Pancreas (tissue), 10 donors: ENCODE measurements around the gene CDH12. TPM values are rescaled to one million over a fixed set of nuclear protein-coding genes. Genes with fewer than 3 reads are reported as not detected.

ENCODE experiments used
- ATAC-seq, 4 donors: fragments of 200-7000 bp; cut with Tn5 transposase; one replicate each; pipeline versions ENCODE4 v1.8.0 to v1.9.1; 2020; ENCODE audit warnings: mild to moderate bottlenecking in 4 of 4, moderate library complexity in 4 of 4
- DNase-seq, 6 donors: peaks; one replicate each; pipeline ENCODE4 v3.0.0-alpha.2; 2020
- FAIRE-seq: peaks from 2 replicates; lab custom pipeline; 2012; peaks lifted over from hg19 to GRCh38; lab: Jason Lieb, UNC
- H3K27ac ChIP-seq, 4 donors: fragments of 200-600 bp; sonication (generic); 1 replicate in 3 of 4; 2 replicates in 1 of 4; pipeline versions ENCODE4 v1.5.0 to v1.8.0; 2020
- H3K27me3 ChIP-seq, 4 donors: fragments of 200-600 bp; one replicate each; pipeline ENCODE4 v1.8.0; 2021
- H3K36me3 ChIP-seq, 3 donors: fragments of 200-600 bp; sonication (generic) in 1 of 3; one replicate each; pipeline versions ENCODE4 v1.5.0 to v1.8.0; 2020 to 2021
- H3K4me1 ChIP-seq, 3 donors: fragments of 200-600 bp; one replicate each; pipeline ENCODE4 v1.8.0; 2021
- H3K4me3 ChIP-seq, 4 donors: fragments of 200-600 bp; sonication (generic) in 2 of 4; one replicate each; pipeline versions ENCODE4 v1.5.0 to v1.8.0; 2020 to 2021
- H3K9me3 ChIP-seq, 4 donors: fragments of 200-600 bp; one replicate each; pipeline ENCODE4 v1.8.0; 2021
- CTCF ChIP-seq, 4 donors: fragments of 200-600 bp; sonication (generic) in 3 of 4; IDR thresholded peaks; one replicate each; pipeline versions ENCODE4 v1.5.0 to v1.8.0; 2021; ENCODE audit warnings: antibody characterized with exemption in 4 of 4
- WGBS, 2 donors: extraction: QIAGEN DNeasy Blood & Tissue Kit; methylation state at CpG; one replicate each; pipeline ENCODE4 v1.1.7; 2013; 5-methylcytosine and 5-hydroxymethylcytosine counted together
- intact Hi-C, 3 donors: fragments of 100-400 bp; cut with DNase I; formaldehyde crosslinking; loops; one replicate each; pipeline versions ENCODE4 v1.11.1 to v1.14.2; 2022
- polyA plus RNA-seq, 2 donors: library from polyadenylated mRNA; stranded (reverse); fragments of 200-250 nt; gene quantifications; one replicate each; pipeline ENCODE4 v1.2.3, GENCODE V29; 2013
- total RNA-seq, 6 donors: library from RNA; stranded (reverse); fragmentation: NEBNext Ultra II Directional in 4 of 6; extraction: Animal tissue kit (Norgen Biotek cat#: 25700) in 4 of 6; gene quantifications; one replicate each; pipeline versions ENCODE4 v1.2.1 to v1.2.4, GENCODE V29; 2021 to 2023
- donor health status: healthy with polysubstance abuse.
- donor health status: DM: no; HTN: no; CAD: no; lungs with moderate emphysema.
- donor health status: DM: no; HTN: no; CAD: no.
- donor health status: control.
- donor health status: control.
- donor health status: Bipolar disorder and iron deficiency.
- donor health status: DM: yes; HTN: yes; CAD: no.
- donor health status: DM: no; HTN: no; CAD: no.
- donor health status: DM: no; HTN: no; CAD: no.
- donor health status: DM: yes; HTN: yes; CAD: no.

CDH12 gene
- total and polyA plus RNA-seq, 8 donors: 0.12 to 0.31 (median 0.17) TPM; not detected in 4

- no peak for TF ChIP-seq CTCF (IDR thresholded peaks at IDR 0.05)
- FAIRE-seq: no peak
- intact Hi-C loops: no loop called here
- no peaks in the 10 kb centered on the region for H3K36me3 ChIP-seq
- H3K27ac ChIP-seq: no peak overlapping the region
- no peak overlapping the region for H3K4me3 ChIP-seq
- no peak for DNase-seq
- ATAC-seq: no peak
- no peaks in the 10 kb centered on the region for H3K27me3 ChIP-seq
- no peaks in the 10 kb centered on the region for H3K9me3 ChIP-seq
- WGBS, 2 donors: 50 to 68% methylated on average over 4 of the region's 4 CpGs
- no peaks in the 10 kb centered on the region for H3K4me1 ChIP-seq
Measured at GRCh38 chr5:22837803-22838202, 15.3 kb downstream of the CDH12 start.

GRCh38 chr5:22835686-22836085 is 17.5 kb downstream of the CDH12 start:
- intact Hi-C loops: no loop called here
- ATAC-seq (no peak), FAIRE-seq (no peak), DNase-seq (no peak)
- H3K9me3 ChIP-seq: no peaks in the 10 kb centered on the region
- TF ChIP-seq CTCF (IDR thresholded peaks at IDR 0.05): no peak
- no peak overlapping the region for H3K4me3 ChIP-seq
- no peak overlapping the region for H3K27ac ChIP-seq
- no peaks in the 10 kb centered on the region for H3K36me3 ChIP-seq
- 42 to 51% methylated on average over 1 of the region's 1 CpG for WGBS, 2 donors
- H3K4me1 ChIP-seq: no peaks in the 10 kb centered on the region
- no peaks in the 10 kb centered on the region for H3K27me3 ChIP-seq

GRCh38 chr5:22793463-22793862 is 59.7 kb downstream of the CDH12 start:
- Histone ChIP-seq H3K36me3 (no peaks in the 10 kb centered on the region), H3K27ac (no peak overlapping the region), H3K9me3 (no peaks in the 10 kb centered on the region), H3K4me3 (no peak overlapping the region), H3K27me3 (no peaks in the 10 kb centered on the region), H3K4me1 (no peaks in the 10 kb centered on the region)
- 60 to 66% methylated on average over 2 of the region's 2 CpGs for WGBS, 2 donors
- ATAC-seq (no peak), FAIRE-seq (no peak), DNase-seq (no peak)
- no peak for TF ChIP-seq CTCF (IDR thresholded peaks at IDR 0.05)
- intact Hi-C loops: no loop called here

- no peak for DNase-seq
- no peak for FAIRE-seq
- Histone ChIP-seq H3K4me3 (no peak overlapping the region), H3K36me3 (no peaks in the 10 kb centered on the region), H3K27ac (no peak overlapping the region), H3K9me3 (no peaks in the 10 kb centered on the region), H3K4me1 (no peaks in the 10 kb centered on the region), H3K27me3 (no peaks in the 10 kb centered on the region)
- no peak for ATAC-seq
- intact Hi-C loops: no loop called here
- 52 to 78% methylated on average over 1 of the region's 1 CpG for WGBS, 2 donors
- TF ChIP-seq CTCF (IDR thresholded peaks at IDR 0.05): no peak
Measured at GRCh38 chr5:22787807-22788206, 65.3 kb downstream of the CDH12 start.

- no peak overlapping the region for H3K4me3 ChIP-seq
- no peaks in the 10 kb centered on the region for H3K4me1 ChIP-seq
- no peak for FAIRE-seq
- no peak for TF ChIP-seq CTCF (IDR thresholded peaks at IDR 0.05)
- H3K9me3 ChIP-seq: no peaks in the 10 kb centered on the region
- no peak for DNase-seq
- WGBS, 2 donors: 59 to 74% methylated on average over 5 of the region's 5 CpGs
- H3K27ac ChIP-seq: no peak overlapping the region
- H3K36me3 ChIP-seq: no peaks in the 10 kb centered on the region
- no peak for ATAC-seq
- H3K27me3 ChIP-seq: no peaks in the 10 kb centered on the region
- intact Hi-C loops: no loop called here
Measured at GRCh38 chr5:22787398-22787797, 65.7 kb downstream of the CDH12 start.
